Testis (tissue), 3 donors: Measurements from ENCODE around the gene RASGRP4. TPM values are rescaled to one million over a fixed set of nuclear protein-coding genes. Genes with fewer than 3 reads are reported as not detected.

Source experiments
- DNase-seq: peaks from one replicate; pipeline ENCODE4 v3.0.0-alpha.2; 2019
- H3K27ac ChIP-seq, 2 donors: fragments of 200-600 bp; sonication (generic); one replicate each; pipeline ENCODE4 v1.5.1; 2019
- H3K27me3 ChIP-seq: fragments of 200-600 bp; sonication (generic); one replicate; pipeline ENCODE4 v1.5.1; 2019
- H3K36me3 ChIP-seq: fragments of 200-600 bp; sonication (generic); one replicate; pipeline ENCODE4 v1.5.1; 2017; ENCODE audit warnings: low read depth; ENCODE audit errors: missing control alignments
- H3K4me1 ChIP-seq: fragments of 200-600 bp; sonication (generic); one replicate; pipeline ENCODE4 v1.5.1; 2019
- H3K4me3 ChIP-seq, 2 donors: fragments of 200-600 bp; sonication (generic); one replicate each; pipeline ENCODE4 v1.5.1; 2017 to 2019
- H3K9me3 ChIP-seq: fragments of 200-600 bp; sonication (generic); one replicate; pipeline ENCODE4 v1.5.1; 2017
- CTCF ChIP-seq, 3 experiments: fragments of 450-650 bp in 2 of 3; fragments of 200-600 bp in 1 of 3; sonication (generic) in 1 of 3; IDR thresholded peaks; one replicate each; pipeline ENCODE4 v1.5.1; 2016 to 2019; ENCODE audit warnings: antibody characterized with exemption in 3 of 3, mild to moderate bottlenecking in 2 of 3, moderate library complexity in 1 of 3
- POLR2A ChIP-seq: fragments of 450-650 bp; IDR thresholded peaks from one replicate; pipeline ENCODE4 v1.6.1; 2017; ENCODE audit warnings: antibody characterized with exemption, mild to moderate bottlenecking, moderate library complexity
- WGBS, 2 donors: methylation state at CpG; one replicate each; pipeline ENCODE4 v1.1.5; 2018; 5-methylcytosine and 5-hydroxymethylcytosine counted together
- intact Hi-C: fragments of 100-400 bp; cut with DNase I; formaldehyde crosslinking; loops from one replicate; pipeline ENCODE4 v1.15.1; 2023; ENCODE audit warnings: low total_unique reads
- polyA plus RNA-seq: library from polyadenylated mRNA; stranded (reverse); fragments of 350-450 nt; fragmentation: Illumina TruSeq; extraction: RNeasy Lipid Tissue Mini Kit (QIAGEN cat#74804); gene quantifications from one replicate; pipeline ENCODE4 v1.2.3, GENCODE V29; 2014; ENCODE audit warnings: low read depth, low replicate concordance; ENCODE audit not compliant: insufficient read depth
- total RNA-seq, 2 donors: library from RNA; depleted of rRNA; stranded (reverse); fragments of >200 nt; gene quantifications; one replicate each; pipeline ENCODE4 v1.2.3, GENCODE V29; 2016

RASGRP4 gene
- total and polyA plus RNA-seq, 3 donors from 2014 or later, result 0.71 to 1.5 (median 1.3) TPM

- TF ChIP-seq CTCF (IDR thresholded peaks at IDR 0.05), result no peak
- no peak for TF ChIP-seq POLR2A
- H3K36me3 ChIP-seq, result no peaks in the 10 kb centered on the region
- intact Hi-C loops, result no loop called here
- 81 to 85% methylated on average over 9 of the region's 9 CpGs for WGBS, 2 donors
- H3K27ac ChIP-seq, result no peak overlapping the region
- H3K4me1 ChIP-seq, result no peaks in the 10 kb centered on the region
- no peak overlapping the region for H3K4me3 ChIP-seq
- no peaks in the 10 kb centered on the region for H3K27me3 ChIP-seq
- no peaks in the 10 kb centered on the region for H3K9me3 ChIP-seq
- DNase-seq, result no peak
These were observed 22.2 kb upstream of the RASGRP4 start for GRCh38 chr19:38448225-38448624.

GRCh38 chr19:38445362-38445761 lies 19.3 kb upstream of the RASGRP4 start:
- WGBS, 2 donors, result 92 to 94% methylated on average over 7 of the region's 7 CpGs
- Histone ChIP-seq H3K4me1 (no peaks in the 10 kb centered on the region), H3K27ac (no peak overlapping the region), H3K4me3 (no peak overlapping the region), H3K9me3 (no peaks in the 10 kb centered on the region), H3K36me3 (no peaks in the 10 kb centered on the region), H3K27me3 (no peaks in the 10 kb centered on the region)
- no peak for DNase-seq
- intact Hi-C loops, result no loop called here
- TF ChIP-seq POLR2A (no peak), CTCF (IDR thresholded peaks at IDR 0.05) (no peak)

GRCh38 chr19:38444026-38444425 lies 18.0 kb upstream of the RASGRP4 start:
- WGBS, 2 donors, result 91% methylated on average over 7 of the region's 7 CpGs

GRCh38 chr19:38443458-38443999 lies 17.5 kb upstream of the RASGRP4 start:
- TF ChIP-seq POLR2A (no peak), CTCF (IDR thresholded peaks at IDR 0.05) (no peak)
- intact Hi-C loops, result no loop called here
- H3K9me3 ChIP-seq, result no peaks in the 10 kb centered on the region

More at GRCh38 chr19:38444026-38444425, 18.0 kb upstream of the RASGRP4 start:
- Histone ChIP-seq H3K4me1 (no peaks in the 10 kb centered on the region), H3K27ac (no peak overlapping the region), H3K4me3 (no peak overlapping the region), H3K27me3 (no peaks in the 10 kb centered on the region), H3K9me3 (no peaks in the 10 kb centered on the region), H3K36me3 (no peaks in the 10 kb centered on the region)
- intact Hi-C loops, result no loop called here
- no peak for TF ChIP-seq CTCF (IDR thresholded peaks at IDR 0.05)
- TF ChIP-seq POLR2A, result no peak
- DNase-seq, result no peak

GRCh38 chr19:38442736-38443135 lies 16.7 kb upstream of the RASGRP4 start:
- no peaks in the 10 kb centered on the region for H3K9me3 ChIP-seq
- no peak for DNase-seq
- H3K36me3 ChIP-seq, result no peaks in the 10 kb centered on the region
- no peak overlapping the region for H3K27ac ChIP-seq
- H3K4me3 ChIP-seq, result no peak overlapping the region
- intact Hi-C loops, result no loop called here
- no peaks in the 10 kb centered on the region for H3K27me3 ChIP-seq
- no peak for TF ChIP-seq POLR2A
- TF ChIP-seq CTCF (IDR thresholded peaks at IDR 0.05), result no peak
- WGBS, 2 donors, result 89 to 90% methylated on average over 9 of the region's 9 CpGs
- H3K4me1 ChIP-seq, result no peaks in the 10 kb centered on the region

More at GRCh38 chr19:38443458-38443999, 17.5 kb upstream of the RASGRP4 start:
- Histone ChIP-seq H3K4me3 (no peak overlapping the region), H3K36me3 (no peaks in the 10 kb centered on the region), H3K27ac (no peak overlapping the region), H3K27me3 (no peaks in the 10 kb centered on the region), H3K4me1 (no peaks in the 10 kb centered on the region)
- 91 to 96% methylated on average over 14 to 15 of the region's 15 CpGs for WGBS, 2 donors
- DNase-seq, result no peak
